Measurements from ENCODE around the gene ST6GALNAC3.
"Not testable (repeated sequence)": the region's sequence is repeated elsewhere in the genome, so short reads cannot be mapped to it uniquely, and the experiment has no call there.

Gene ST6GALNAC3

GRCh38 chr1:76203127-76203526 lies 128.6 kb downstream of the ST6GALNAC3 start:
- no peak for DNase-seq

GRCh38 chr1:76209238-76209637 lies 134.7 kb downstream of the ST6GALNAC3 start:
- DNase-seq: no peak

GRCh38 chr1:76209648-76210047 lies 135.1 kb downstream of the ST6GALNAC3 start:
- DNase-seq: no peak

DNA sequence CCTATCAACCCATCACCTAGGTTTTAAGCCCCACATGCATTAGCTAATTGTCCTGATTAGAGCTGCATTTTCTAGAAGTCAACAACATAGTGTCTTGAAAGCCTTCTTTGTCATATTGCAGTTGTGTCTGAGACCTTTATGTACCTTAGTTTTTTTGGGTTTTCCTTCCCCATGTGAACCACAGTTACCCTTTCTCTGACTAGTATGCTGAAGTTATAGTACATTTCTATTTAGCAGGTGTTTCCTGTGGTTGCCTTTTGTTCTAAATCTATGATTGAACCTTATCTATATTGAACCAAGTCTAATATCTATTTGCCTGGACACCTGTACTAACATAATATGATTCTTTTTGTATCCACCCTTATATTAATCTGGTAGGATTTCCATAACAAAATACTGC lies 135.6 kb downstream of the ST6GALNAC3 start:
- DNase-seq: peak; percentile 17

GRCh38 chr1:76218888-76219287 lies 144.3 kb downstream of the ST6GALNAC3 start:
- DNase-seq: no peak

- DNase-seq: no peak
Observed at GRCh38 chr1:76219366-76219818, 144.8 kb downstream of the ST6GALNAC3 start.

GRCh38 chr1:76224752-76225151 lies 150.2 kb downstream of the ST6GALNAC3 start:
- no peak for DNase-seq

DNA sequence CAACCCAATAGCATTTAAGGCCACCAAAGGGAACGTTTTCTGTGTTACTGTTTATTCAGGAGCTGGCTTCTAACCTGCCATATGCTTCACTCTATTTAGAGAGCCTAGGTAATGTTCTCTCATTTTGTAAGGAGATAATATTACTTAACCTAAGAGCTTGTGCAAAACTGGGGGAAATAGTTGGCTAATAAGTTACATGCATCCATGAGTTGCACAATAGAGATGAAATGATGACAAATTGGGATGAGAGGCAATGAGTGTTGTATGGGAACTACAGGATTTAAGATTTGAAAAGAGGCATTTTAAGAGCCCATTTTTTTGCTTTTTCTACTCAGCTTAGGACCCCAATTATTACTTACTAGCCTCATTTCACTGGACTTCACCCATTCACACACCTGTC lies 151.0 kb downstream of the ST6GALNAC3 start:
- DNase-seq: no peak

DNA sequence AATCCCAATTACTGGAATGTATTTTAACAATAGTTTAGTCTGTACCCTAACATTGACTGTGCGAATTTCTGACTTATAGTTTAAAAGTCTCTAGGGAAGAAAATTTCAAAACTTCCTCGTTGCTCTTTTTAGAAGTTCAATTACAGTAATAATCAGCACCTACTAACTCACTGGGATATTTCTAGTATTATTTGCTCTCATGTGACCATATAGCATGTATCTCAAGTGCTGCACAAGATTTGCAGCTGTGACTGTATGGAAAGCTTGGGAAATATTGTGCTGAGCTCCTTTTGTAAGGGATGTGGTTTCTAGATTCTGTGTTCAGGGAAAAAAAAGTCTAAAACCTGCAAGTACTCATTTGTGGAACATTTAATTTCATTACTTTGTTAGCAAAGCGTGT lies 153.1 kb downstream of the ST6GALNAC3 start:
- no peak for DNase-seq

- no peak for DNase-seq
Observed at GRCh38 chr1:76229279-76230005, 154.9 kb downstream of the ST6GALNAC3 start.

DNA sequence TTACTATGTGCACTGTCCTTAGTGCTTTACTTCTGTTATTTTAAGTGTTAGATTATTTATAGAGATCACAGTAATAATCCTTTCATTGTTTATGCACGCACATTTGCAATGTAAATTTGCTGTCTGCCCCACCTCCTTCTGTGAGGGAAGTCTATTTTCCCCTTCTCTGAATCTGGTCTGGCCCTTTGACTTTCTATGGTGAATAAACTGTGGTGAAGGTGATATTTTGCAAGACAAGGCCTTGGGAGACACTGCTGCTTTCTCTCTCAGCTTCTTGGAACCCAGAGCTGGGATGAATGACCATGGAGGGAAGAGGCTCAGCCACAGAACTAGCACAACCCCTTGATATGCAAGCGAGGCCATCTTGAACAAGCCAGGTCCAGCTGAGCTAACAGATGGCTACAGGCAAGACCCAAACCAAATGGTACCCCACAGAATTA lies 156.3 kb downstream of the ST6GALNAC3 start:
- DNase-seq: no peak

GRCh38 chr1:76231320-76231719 lies 156.8 kb downstream of the ST6GALNAC3 start:
- DNase-seq: no peak

GRCh38 chr1:76232666-76233065 lies 158.1 kb downstream of the ST6GALNAC3 start:
- DNase-seq: no peak

GRCh38 chr1:76234061-76234460 lies 159.5 kb downstream of the ST6GALNAC3 start:
- DNase-seq: no peak

DNA sequence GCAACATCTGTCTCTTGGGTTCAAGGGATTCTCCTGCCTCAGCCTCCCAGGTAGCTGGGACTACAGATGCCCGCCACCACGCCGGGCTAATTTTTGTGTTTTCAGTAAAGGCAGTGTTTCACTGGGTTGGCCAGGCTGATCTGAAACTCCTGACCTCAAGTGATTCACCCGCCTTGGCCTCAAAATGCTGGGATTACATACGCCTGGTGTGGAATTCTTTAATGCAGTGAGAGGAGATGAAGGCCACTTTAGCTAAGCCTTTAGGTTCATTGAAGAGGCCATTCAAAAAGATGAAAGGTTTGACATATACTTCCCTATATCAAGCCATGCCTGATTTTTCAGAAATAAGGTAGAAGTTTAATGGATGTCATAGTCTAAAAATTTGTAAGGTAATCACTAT lies 162.7 kb downstream of the ST6GALNAC3 start:
- DNase-seq: no peak

DNA sequence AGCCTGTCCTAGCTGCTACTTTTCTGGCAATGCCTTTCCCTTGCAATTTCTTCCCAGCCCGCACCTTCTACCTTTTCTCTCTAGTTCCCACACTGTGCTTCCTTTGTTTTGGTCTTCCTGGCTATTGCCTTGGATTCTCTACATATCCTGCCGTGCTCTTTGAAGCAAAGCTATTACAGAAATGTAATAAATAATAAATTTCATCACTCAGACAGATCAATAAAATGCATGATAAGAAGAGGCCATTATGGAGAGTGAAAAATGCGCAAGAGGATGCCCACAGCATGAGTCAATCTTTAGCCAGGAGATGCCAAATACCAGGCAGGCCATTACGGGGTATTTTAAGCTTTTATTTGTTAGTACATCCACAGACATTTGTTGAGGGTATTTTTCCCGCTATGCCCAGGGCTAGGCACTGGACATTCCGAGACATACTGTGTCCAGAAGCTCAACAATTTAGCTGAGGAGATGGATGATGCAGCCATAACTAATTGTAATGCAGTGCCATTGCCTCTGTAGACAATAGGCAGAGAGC lies 163.6 kb downstream of the ST6GALNAC3 start:
- no peak for DNase-seq

DNA sequence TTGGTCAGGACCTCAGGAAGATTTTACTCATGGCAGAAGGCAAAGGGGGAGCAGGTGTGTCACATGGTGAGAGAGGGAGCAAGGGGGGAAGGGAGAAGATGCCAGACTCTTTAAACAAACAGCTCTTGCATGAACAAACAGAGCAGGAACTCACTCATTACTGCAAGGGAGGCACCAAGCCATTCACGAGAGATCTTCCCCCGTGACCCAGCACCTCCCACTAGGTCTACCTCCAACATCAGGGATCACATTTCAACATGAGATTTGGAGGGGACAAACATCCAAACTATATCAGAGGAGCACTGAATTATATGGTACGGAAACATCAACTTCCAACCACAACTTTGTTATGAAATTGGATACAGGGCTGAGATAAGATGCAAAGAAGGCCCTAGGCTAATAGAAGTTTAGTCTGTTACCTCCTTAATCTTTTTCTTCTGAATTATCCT lies 164.9 kb downstream of the ST6GALNAC3 start:
- DNase-seq: peak; percentile 54

GRCh38 chr1:76240316-76240715 lies 165.8 kb downstream of the ST6GALNAC3 start:
- no peak for DNase-seq

DNA sequence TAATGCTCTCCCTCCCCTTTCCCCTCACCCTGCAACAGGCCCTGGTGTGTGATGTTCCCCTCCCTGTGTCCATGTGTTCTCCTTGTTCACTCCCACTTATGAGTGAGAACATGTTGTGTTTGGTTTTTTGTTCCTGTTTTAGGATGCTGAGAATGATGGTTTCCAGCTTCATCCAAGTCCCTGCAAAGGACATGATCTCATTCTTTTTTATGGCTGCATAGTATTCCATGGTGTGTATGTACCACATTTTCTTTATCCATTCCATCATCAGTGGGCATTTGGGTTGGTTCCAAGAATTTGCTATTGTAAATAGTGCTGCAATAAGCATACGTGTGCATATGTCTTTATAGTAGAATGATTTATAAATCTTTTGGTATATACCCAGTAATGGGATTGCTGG lies 168.0 kb downstream of the ST6GALNAC3 start:
- DNase-seq: not testable (repeated sequence)

- no peak for DNase-seq
Observed at GRCh38 chr1:76247261-76247852, 172.8 kb downstream of the ST6GALNAC3 start.

- DNase-seq: no peak
Observed at GRCh38 chr1:76250271-76250670, 175.7 kb downstream of the ST6GALNAC3 start.

DNA sequence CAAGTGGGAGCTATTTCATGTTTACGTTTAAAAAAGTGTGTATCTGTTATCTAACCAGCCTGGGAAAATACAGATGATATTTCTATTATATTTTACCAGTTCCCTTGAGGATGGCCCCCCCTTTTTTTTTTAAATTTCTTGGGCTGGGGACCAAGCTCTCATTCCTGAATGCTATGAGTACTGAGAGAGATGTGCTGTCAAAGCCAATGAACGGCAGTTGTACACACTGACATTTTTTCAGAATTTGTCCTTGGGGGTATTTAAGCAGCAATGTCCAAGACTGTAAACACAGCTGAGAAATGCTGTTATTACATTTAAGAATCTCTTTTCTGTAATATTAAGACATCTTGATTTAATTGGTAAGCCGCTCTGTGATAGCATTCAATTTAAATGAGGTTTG lies 177.9 kb downstream of the ST6GALNAC3 start:
- DNase-seq: no peak

- peak; percentile 83 for DNase-seq
Observed at GRCh38 chr1:76254104-76255030, 179.8 kb downstream of the ST6GALNAC3 start.
